Measurements from ENCODE around the gene FALEC.
"Not testable (repeated sequence)": the region's sequence is repeated elsewhere in the genome, so short reads cannot be mapped to it uniquely, and the experiment has no call there.

Gene FALEC

GRCh38 chr1:150558761-150559655 lies 43.5 kb downstream of the FALEC start:
- no peak for DNase-seq (ENCODE audit: low read depth in 2 of 2)

GRCh38 chr1:150559656-150560010 lies 44.1 kb downstream of the FALEC start:
- DNase-seq (ENCODE audit: low read depth in 2 of 2) = no peak

- DNase-seq (ENCODE audit: low read depth in 2 of 2) = peak; percentile 46 to 56
These were observed 44.5 kb downstream of the FALEC start for GRCh38 chr1:150560011-150560438.

- peak; percentile 67 to 74 for DNase-seq (ENCODE audit: low read depth in 2 of 2)
These were observed 45.2 kb downstream of the FALEC start for GRCh38 chr1:150560576-150561253.

- DNase-seq (ENCODE audit: low read depth in 2 of 2) = peak in 1 of 2 donors; percentile 48
These were observed 45.9 kb downstream of the FALEC start for GRCh38 chr1:150561254-150561973.

GRCh38 chr1:150561974-150562445 lies 46.5 kb downstream of the FALEC start:
- peak; percentile 82 to 84 for DNase-seq (ENCODE audit: low read depth in 2 of 2)

- peak; percentile 56 to 57 for DNase-seq (ENCODE audit: low read depth in 2 of 2)
These were observed 47.1 kb downstream of the FALEC start for GRCh38 chr1:150562446-150563339.

- no peak for DNase-seq (ENCODE audit: low read depth in 2 of 2)
These were observed 47.9 kb downstream of the FALEC start for GRCh38 chr1:150563340-150564038.

GRCh38 chr1:150564051-150564991 lies 48.8 kb downstream of the FALEC start:
- DNase-seq (ENCODE audit: low read depth in 2 of 2) = no peak

- DNase-seq (ENCODE audit: low read depth in 2 of 2) = not testable (repeated sequence)
These were observed 49.9 kb downstream of the FALEC start for GRCh38 chr1:150565240-150565991.

- DNase-seq (ENCODE audit: low read depth in 2 of 2) = no peak
These were observed 51.2 kb downstream of the FALEC start for GRCh38 chr1:150566589-150567340.

GRCh38 chr1:150567341-150567716 lies 51.8 kb downstream of the FALEC start:
- peak in 1 of 2 donors; percentile 55 for DNase-seq (ENCODE audit: low read depth in 2 of 2)

- no peak for DNase-seq (ENCODE audit: low read depth in 2 of 2)
These were observed 52.4 kb downstream of the FALEC start for GRCh38 chr1:150567717-150568593.

- DNase-seq (ENCODE audit: low read depth in 2 of 2) = no peak
These were observed 53.0 kb downstream of the FALEC start for GRCh38 chr1:150568594-150568966.

GRCh38 chr1:150572918-150573647 lies 57.5 kb downstream of the FALEC start:
- DNase-seq (ENCODE audit: low read depth in 2 of 2) = no peak

- DNase-seq (ENCODE audit: low read depth in 2 of 2) = not testable (repeated sequence)
These were observed 58.1 kb downstream of the FALEC start for GRCh38 chr1:150573648-150574071.

Measured in stimulated activated CD8-positive, alpha-beta memory T cell treated with anti-CD3 and anti-CD28 coated beads, Interleukin-7, amount 100 ng/mL, for 4 hours (primary cell).